ENCODE measurements around the gene UBR1.

Gene UBR1

GRCh38 chr15:42919308-42919707 is 186.5 kb downstream of the UBR1 start:
- no peaks in the 10 kb centered on the region for H3K27me3 ChIP-seq (replicated peaks; ENCODE audit: insufficient read depth, low read length)
- 0 out of 2 replicates have a peak overlapping the region, but pooled peaks have one; percentile 55 for H3K9ac ChIP-seq (ENCODE audit: low read length)
- no peaks in the 10 kb centered on the region for H3K9me3 ChIP-seq (replicated peaks; ENCODE audit: insufficient read depth, low read length)
- H4K20me1 ChIP-seq (ENCODE audit: insufficient read depth, low read length): no peaks in the 10 kb centered on the region
- TF ChIP-seq CTCF (IDR thresholded peaks at IDR 0.05; ENCODE audit: low read length) (no peak), EZH2phosphoT487 (IDR thresholded peaks at IDR 0.05; ENCODE audit: low read length) (no peak), EZH2 (optimal IDR thresholded peaks at IDR 0.05; ENCODE audit: low read depth, low read length) (no peak)
- H3K36me3 ChIP-seq (replicated peaks; ENCODE audit: insufficient read depth, low read length): no peaks in the 10 kb centered on the region
- no peak for DNase-seq
- no peak overlapping the region for H3K27ac ChIP-seq (ENCODE audit: low read length)
- no peaks in the 10 kb centered on the region for H3K9me2 ChIP-seq (replicated peaks; ENCODE audit: insufficient read depth, low read length)
- H3K4me3 ChIP-seq (ENCODE audit: low read length): peak overlapping the region; percentile 68
- peaks cover 15% of the 10 kb centered on the region for H3K4me1 ChIP-seq (ENCODE audit: low read length)
- H2AFZ ChIP-seq (ENCODE audit: low read length): peak overlapping the region; percentile 94; the same call in 1 of the 2 replicates
- peaks cover 5% of the 10 kb centered on the region; the same call in 1 of the 2 replicates for H3F3A ChIP-seq (ENCODE audit: insufficient read depth, low read length)
- peak overlapping the region; percentile 90 for H3K4me2 ChIP-seq (ENCODE audit: low read depth, low read length)
- peaks cover 2% of the 10 kb centered on the region; the same call in 1 of the 2 replicates for H3K79me2 ChIP-seq (ENCODE audit: low read length)

- Histone ChIP-seq H3K4me2 (ENCODE audit: low read depth, low read length) (no peak overlapping the region), H3F3A (ENCODE audit: insufficient read depth, low read length) (peaks cover 5% of the 10 kb centered on the region; the same call in 1 of the 2 replicates), H3K4me3 (ENCODE audit: low read length) (no peak overlapping the region), H4K20me1 (ENCODE audit: insufficient read depth, low read length) (no peaks in the 10 kb centered on the region), H3K9ac (ENCODE audit: low read length) (no peak overlapping the region), H3K79me2 (ENCODE audit: low read length) (peaks cover 2% of the 10 kb centered on the region; the same call in 1 of the 2 replicates), H3K27me3 (replicated peaks; ENCODE audit: insufficient read depth, low read length) (no peaks in the 10 kb centered on the region), H3K9me3 (replicated peaks; ENCODE audit: insufficient read depth, low read length) (no peaks in the 10 kb centered on the region), H3K9me2 (replicated peaks; ENCODE audit: insufficient read depth, low read length) (no peaks in the 10 kb centered on the region), H3K36me3 (replicated peaks; ENCODE audit: insufficient read depth, low read length) (no peaks in the 10 kb centered on the region), H2AFZ (ENCODE audit: low read length) (no peak overlapping the region), H3K4me1 (ENCODE audit: low read length) (peaks cover 15% of the 10 kb centered on the region), H3K27ac (ENCODE audit: low read length) (no peak overlapping the region)
- TF ChIP-seq EZH2 (optimal IDR thresholded peaks at IDR 0.05; ENCODE audit: low read depth, low read length) (no peak), EZH2phosphoT487 (IDR thresholded peaks at IDR 0.05; ENCODE audit: low read length) (no peak), CTCF (IDR thresholded peaks at IDR 0.05; ENCODE audit: low read length) (no peak)
- DNase-seq: peak; percentile 14
Measured at GRCh38 chr15:42918047-42918446, 187.8 kb downstream of the UBR1 start.

- Histone ChIP-seq H3K9me3 (replicated peaks; ENCODE audit: insufficient read depth, low read length) (no peaks in the 10 kb centered on the region), H3K36me3 (replicated peaks; ENCODE audit: insufficient read depth, low read length) (no peaks in the 10 kb centered on the region), H3K4me2 (ENCODE audit: low read depth, low read length) (no peak overlapping the region), H3K27me3 (replicated peaks; ENCODE audit: insufficient read depth, low read length) (no peaks in the 10 kb centered on the region), H3F3A (ENCODE audit: insufficient read depth, low read length) (peaks cover 5% of the 10 kb centered on the region; the same call in 1 of the 2 replicates), H4K20me1 (ENCODE audit: insufficient read depth, low read length) (no peaks in the 10 kb centered on the region), H3K79me2 (ENCODE audit: low read length) (peaks cover 5% of the 10 kb centered on the region; the same call in 1 of the 2 replicates), H2AFZ (ENCODE audit: low read length) (no peak overlapping the region), H3K4me1 (ENCODE audit: low read length) (peaks cover 15% of the 10 kb centered on the region), H3K9ac (ENCODE audit: low read length) (no peak overlapping the region), H3K4me3 (ENCODE audit: low read length) (no peak overlapping the region), H3K27ac (ENCODE audit: low read length) (no peak overlapping the region), H3K9me2 (replicated peaks; ENCODE audit: insufficient read depth, low read length) (no peaks in the 10 kb centered on the region)
- TF ChIP-seq EZH2 (optimal IDR thresholded peaks at IDR 0.05; ENCODE audit: low read depth, low read length) (no peak), EZH2phosphoT487 (IDR thresholded peaks at IDR 0.05; ENCODE audit: low read length) (no peak), CTCF (IDR thresholded peaks at IDR 0.05; ENCODE audit: low read length) (no peak)
- DNase-seq: no peak
Measured at GRCh38 chr15:42915654-42916315, 190.1 kb downstream of the UBR1 start.

All from MM.1S (cell line).